Left colon (tissue), 2 donors: ENCODE results near the gene SORD. TPM values are rescaled to one million over a fixed set of nuclear protein-coding genes. Genes with fewer than 3 reads are reported as not detected.
"Not testable (repeated sequence)": the region's sequence is repeated elsewhere in the genome, so short reads cannot be mapped to it uniquely, and the experiment has no call there.

Experiments
- ATAC-seq: fragments of 200-7000 bp; cut with Tn5 transposase; one replicate; pipeline ENCODE4 v1.9.1; 2020; ENCODE audit warnings: mild to moderate bottlenecking, moderate library complexity
- DNase-seq, 2 donors: peaks; one replicate each; pipeline ENCODE4 v3.0.0-alpha.2; 2020
- intact Hi-C, 2 donors: fragments of 100-400 bp; cut with DNase I in 1 of 2; cut with micrococcal nuclease in 1 of 2; formaldehyde crosslinking; loops; one replicate each; pipeline versions ENCODE4 v1.11.2 to v1.14.0; 2022; cut with DNase I, micrococcal nuclease
- total RNA-seq, 2 donors: library from RNA; stranded (reverse); fragmentation: NEBNext Ultra II Directional; extraction: Animal tissue kit (Norgen Biotek cat#: 25700); gene quantifications; one replicate each; pipeline ENCODE4 v1.2.1, GENCODE V29; 2021
- donor health status: DM: no; HTN: no; CAD: no.
- donor health status: DM: yes; HTN: yes; CAD: no.

SORD gene
- total RNA-seq, 2 donors from 2014 or later, result 13.2 to 23.3 TPM

- intact Hi-C loops, result no loop called here
- DNase-seq (peak in 1 of 2 donors; percentile 22), ATAC-seq (peak; percentile 43)
These were observed 26.0 kb downstream of the SORD start for GRCh38 chr15:45048794-45049631.

- DNase-seq (no peak), ATAC-seq (no peak)
- intact Hi-C loops, result no loop called here
These were observed 27.6 kb downstream of the SORD start for GRCh38 chr15:45050587-45050986.

GRCh38 chr15:45052676-45053075 lies 29.7 kb downstream of the SORD start:
- ATAC-seq, DNase-seq, intact Hi-C loops: not testable (repeated sequence)

GRCh38 chr15:45058690-45059675 lies 36.0 kb downstream of the SORD start:
- DNase-seq, ATAC-seq, intact Hi-C loops: not testable (repeated sequence)

GRCh38 chr15:45062301-45062700 lies 39.3 kb downstream of the SORD start:
- DNase-seq, intact Hi-C loops, ATAC-seq: not testable (repeated sequence)

GRCh38 chr15:45064386-45064785 lies 41.4 kb downstream of the SORD start:
- ATAC-seq (no peak), DNase-seq (no peak)
- intact Hi-C loops, result no loop called here

GRCh38 chr15:45069942-45070360 lies 47.0 kb downstream of the SORD start:
- intact Hi-C loops, DNase-seq, ATAC-seq: not testable (repeated sequence)

GRCh38 chr15:45073602-45074001 lies 50.6 kb downstream of the SORD start:
- intact Hi-C loops, DNase-seq: not testable (repeated sequence)
- ATAC-seq, result peak; percentile 58

GRCh38 chr15:45075440-45076320 lies 52.7 kb downstream of the SORD start:
- peak; percentile 71 for ATAC-seq
- DNase-seq, intact Hi-C loops: not testable (repeated sequence)

GRCh38 chr15:45077391-45077790 lies 54.4 kb downstream of the SORD start:
- intact Hi-C loops, result not testable (repeated sequence)
- peak; percentile 36 for ATAC-seq
- peak in 1 of 2 donors; percentile 47 for DNase-seq

GRCh38 chr15:45079201-45079600 lies 56.2 kb downstream of the SORD start:
- DNase-seq, intact Hi-C loops: not testable (repeated sequence)

GRCh38 chr15:45079628-45080246 lies 56.7 kb downstream of the SORD start:
- DNase-seq, intact Hi-C loops, ATAC-seq: not testable (repeated sequence)

More at GRCh38 chr15:45079201-45079600, 56.2 kb downstream of the SORD start:
- ATAC-seq, result not testable (repeated sequence)

- ATAC-seq, DNase-seq: not testable (repeated sequence)
These were observed 57.6 kb downstream of the SORD start for GRCh38 chr15:45080593-45080992.

GRCh38 chr15:45082412-45082811 lies 59.4 kb downstream of the SORD start:
- peak; percentile 77 for ATAC-seq
- intact Hi-C loops, DNase-seq: not testable (repeated sequence)

More at GRCh38 chr15:45080593-45080992, 57.6 kb downstream of the SORD start:
- intact Hi-C loops, result not testable (repeated sequence)

- ATAC-seq, result peak; percentile 37
- no peak for DNase-seq
- intact Hi-C loops, result no loop called here
These were observed 60.2 kb downstream of the SORD start for GRCh38 chr15:45083223-45083622.

GRCh38 chr15:45084163-45084562 lies 61.2 kb downstream of the SORD start:
- intact Hi-C loops, result no loop called here
- DNase-seq, result no peak
- ATAC-seq, result no peak

- intact Hi-C loops, result no loop called here
- no peak for DNase-seq
- no peak for ATAC-seq
These were observed 64.5 kb downstream of the SORD start for GRCh38 chr15:45087513-45087912.
